ENCODE results near the gene MMEL1.

Gene MMEL1

DNA sequence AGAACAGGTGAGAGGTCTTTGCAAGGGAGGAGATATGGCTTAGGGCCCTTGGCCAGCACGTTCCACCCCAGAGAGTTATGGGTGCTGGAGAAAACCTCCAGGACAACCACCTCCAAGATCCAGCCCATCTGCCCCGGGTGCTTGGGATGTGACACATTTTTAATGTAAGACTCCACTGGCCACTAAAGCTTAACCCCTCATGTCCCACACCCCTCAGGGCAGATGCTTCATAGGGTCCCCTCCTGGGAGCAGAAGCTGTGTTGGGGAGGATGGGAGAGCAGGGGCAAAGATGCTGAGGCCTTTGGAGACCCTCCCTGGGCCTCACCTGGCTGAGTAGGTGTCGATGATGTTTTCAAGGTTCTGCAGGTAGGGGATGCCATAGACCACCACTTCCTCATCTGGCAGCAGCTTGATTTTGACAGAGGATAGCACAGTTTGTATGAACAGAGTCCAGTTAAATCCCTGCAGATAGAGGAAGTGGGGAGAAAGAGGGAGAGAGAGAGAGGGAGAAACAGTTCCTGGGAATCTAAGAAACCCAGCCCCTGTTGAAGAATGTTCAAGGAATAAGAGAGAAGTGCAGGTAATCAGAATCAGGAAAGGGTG lies 34.4 kb downstream of the MMEL1 start:
- ChIA-PET CTCF (no interaction called here), POLR2A (no interaction called here)
- no peak overlapping the region for H3K27ac ChIP-seq (ENCODE audit: extremely low read depth, low read depth, low read length)
- H3K36me3 ChIP-seq (ENCODE audit: control insufficient read depth in 2 of 2, insufficient read depth in 1 of 2, low read length in 2 of 2), result no peaks in the 10 kb centered on the region
- H3K9me3 ChIP-seq (ENCODE audit: control insufficient read depth, insufficient read depth, low read depth, low read length), result no peaks in the 10 kb centered on the region
- H3K4me1 ChIP-seq (ENCODE audit: control insufficient read depth, insufficient read depth, low read length), result no peaks in the 10 kb centered on the region
- no peak overlapping the region for H3K4me3 ChIP-seq (ENCODE audit: low read depth, low read length)
- TF ChIP-seq ZNF768 (tag by site-specific recombination; IDR thresholded peaks at IDR 0.05), result no peak
- no peak for TF ChIP-seq ZNF830 (tag by site-specific recombination; IDR thresholded peaks at IDR 0.05; ENCODE audit: low read depth)
- no peak for TF ChIP-seq ZNF426 (tag by site-specific recombination; IDR thresholded peaks at IDR 0.05)

- POLR2A ChIA-PET, result no interaction called here
- no peak overlapping the region for H3K4me3 ChIP-seq (ENCODE audit: low read depth, low read length)
Observed at GRCh38 chr1:2597441-2598328, 35.1 kb downstream of the MMEL1 start.

DNA sequence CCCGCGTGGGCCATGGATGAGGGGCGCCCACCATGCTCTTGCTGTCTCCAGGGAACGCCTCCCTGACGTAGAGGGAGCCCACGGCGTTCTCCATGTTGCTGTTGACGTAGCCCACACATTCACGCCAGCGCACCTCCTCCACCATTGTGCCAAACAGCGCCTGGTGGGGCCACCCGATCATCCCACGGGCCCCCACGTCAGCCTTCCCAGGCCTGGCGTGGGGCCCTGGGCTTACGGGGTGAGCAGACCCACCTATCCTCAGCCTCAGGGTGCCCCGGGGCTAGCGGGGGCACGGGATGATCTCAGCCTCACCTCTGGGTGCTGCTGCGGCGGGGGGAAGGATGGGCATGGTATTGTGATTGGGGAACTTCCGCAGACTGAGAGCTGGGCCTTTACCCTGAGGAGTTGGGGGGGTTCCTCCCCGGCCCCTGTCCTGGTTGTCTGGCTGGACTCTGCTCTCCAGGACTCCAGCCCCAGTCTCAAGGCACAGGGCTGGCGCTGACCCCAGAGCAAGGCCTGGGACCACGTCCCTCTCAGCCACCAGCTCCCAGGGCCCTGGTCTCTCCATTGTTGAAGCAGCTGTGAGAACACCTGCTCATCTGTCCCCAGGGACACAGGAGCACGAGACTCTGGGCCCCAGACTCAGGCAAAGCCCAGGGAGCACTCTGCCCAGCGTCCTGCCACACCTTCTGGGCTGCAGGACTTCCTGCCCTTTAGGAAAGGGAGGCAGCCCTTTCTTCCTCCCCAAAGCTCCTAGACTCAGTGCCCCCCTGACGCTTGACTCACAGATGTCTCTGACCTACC lies 36.1 kb downstream of the MMEL1 start:
- ChIA-PET POLR2A (no interaction called here), CTCF (no interaction called here)
- no peak overlapping the region for H3K27ac ChIP-seq (ENCODE audit: extremely low read depth, low read depth, low read length)
- H3K4me3 ChIP-seq (ENCODE audit: low read depth, low read length), result no peak overlapping the region
- peak; percentile 50 for TF ChIP-seq ZFHX2 (tag by site-specific recombination; conservative IDR thresholded peaks at IDR 0.05)
- peak; percentile 52; the same call in 1 of the 2 replicates for TF ChIP-seq EGR2 (tag by site-specific recombination; IDR thresholded peaks at IDR 0.05; ENCODE audit: low read depth)
- no peak for TF ChIP-seq ZIC2 (tag by site-specific recombination; IDR thresholded peaks at IDR 0.05)
- H3K4me1 ChIP-seq (ENCODE audit: control insufficient read depth, insufficient read depth, low read length), result no peaks in the 10 kb centered on the region
- no peaks in the 10 kb centered on the region for H3K9me3 ChIP-seq (ENCODE audit: control insufficient read depth, insufficient read depth, low read depth, low read length)
- H3K36me3 ChIP-seq (ENCODE audit: control insufficient read depth in 2 of 2, insufficient read depth in 1 of 2, low read length in 2 of 2), result no peaks in the 10 kb centered on the region

More at GRCh38 chr1:2597441-2598328, 35.1 kb downstream of the MMEL1 start:
- Histone ChIP-seq H3K27ac (ENCODE audit: extremely low read depth, low read depth, low read length) (no peak overlapping the region), H3K4me1 (ENCODE audit: control insufficient read depth, insufficient read depth, low read length) (no peaks in the 10 kb centered on the region), H3K36me3 (ENCODE audit: control insufficient read depth in 2 of 2, insufficient read depth in 1 of 2, low read length in 2 of 2) (no peaks in the 10 kb centered on the region), H3K9me3 (ENCODE audit: control insufficient read depth, insufficient read depth, low read depth, low read length) (no peaks in the 10 kb centered on the region)
- CTCF ChIA-PET, result no interaction called here
- TF ChIP-seq ZBTB49 (tag by site-specific recombination; IDR thresholded peaks at IDR 0.05; ENCODE audit: low read depth) (no peak), ZNF610 (tag by site-specific recombination; IDR thresholded peaks at IDR 0.05; ENCODE audit: borderline replicate concordance) (no peak), ZNF473 (tag by site-specific recombination; IDR thresholded peaks at IDR 0.05) (no peak), BCL11B (tag by site-specific recombination; IDR thresholded peaks at IDR 0.05; ENCODE audit: low read depth) (no peak), ZNF624 (tag by site-specific recombination; IDR thresholded peaks at IDR 0.05) (no peak), ZBTB48 (tag by site-specific recombination; IDR thresholded peaks at IDR 0.05) (no peak), ZSCAN16 (tag by site-specific recombination; IDR thresholded peaks at IDR 0.05) (no peak), ZXDB (tag by site-specific recombination; IDR thresholded peaks at IDR 0.05) (no peak), ZNF707 (tag by site-specific recombination; IDR thresholded peaks at IDR 0.05) (no peak), FEZF1 (tag by site-specific recombination; IDR thresholded peaks at IDR 0.05) (no peak)
- TF ChIP-seq, protein P1, sequence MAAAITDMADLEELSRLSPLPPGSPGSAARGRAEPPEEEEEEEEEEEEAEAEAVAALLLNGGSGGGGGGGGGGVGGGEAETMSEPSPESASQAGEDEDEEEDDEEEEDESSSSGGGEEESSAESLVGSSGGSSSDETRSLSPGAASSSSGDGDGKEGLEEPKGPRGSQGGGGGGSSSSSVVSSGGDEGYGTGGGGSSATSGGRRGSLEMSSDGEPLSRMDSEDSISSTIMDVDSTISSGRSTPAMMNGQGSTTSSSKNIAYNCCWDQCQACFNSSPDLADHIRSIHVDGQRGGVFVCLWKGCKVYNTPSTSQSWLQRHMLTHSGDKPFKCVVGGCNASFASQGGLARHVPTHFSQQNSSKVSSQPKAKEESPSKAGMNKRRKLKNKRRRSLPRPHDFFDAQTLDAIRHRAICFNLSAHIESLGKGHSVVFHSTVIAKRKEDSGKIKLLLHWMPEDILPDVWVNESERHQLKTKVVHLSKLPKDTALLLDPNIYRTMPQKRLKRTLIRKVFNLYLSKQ (tag by site-specific recombination; IDR thresholded peaks at IDR 0.05; ENCODE audit: borderline replicate concordance), result no peak
